Naive thymus-derived CD4-positive, alpha-beta T cell (primary cell): ENCODE results near the gene MTG1. TPM values are rescaled to one million over a fixed set of nuclear protein-coding genes. Genes with fewer than 3 reads are reported as not detected.

ENCODE experiments used
- ATAC-seq: fragments of 150-1000 bp; cut with Tn5 transposase; 2 replicates; pipeline ENCODE4 v1.10.0; 2021; ENCODE audit warnings: mild to moderate bottlenecking, moderate library complexity
- CTCF ChIA-PET: fragments of 350-600 bp; sonication (Branson Sonifier 250); formaldehyde crosslinking; loops from one replicate; lab custom pipeline; 2021; ENCODE audit warnings: antibody characterized with exemption; lab: Charles Lee
- POLR2A ChIA-PET: fragments of 350-600 bp; sonication (Branson Sonifier 250); formaldehyde crosslinking; loops from one replicate; lab custom pipeline; 2021; ENCODE audit warnings: antibody characterized with exemption, inconsistent platforms; lab: Charles Lee
- DNase-seq, 9 donors: peaks; one replicate each; pipeline versions ENCODE4 v3.0.0 to v3.0.0-alpha.2; 2020 to 2022; ENCODE audit warnings: mixed read lengths in 1 of 9
- H3K27ac ChIP-seq: one replicate; pipeline ENCODE4 v1.7.0; 2013; ENCODE audit warnings: mild to moderate bottlenecking, low read depth, low read length, moderate library complexity
- H3K27me3 ChIP-seq, 2 donors: one replicate each; pipeline ENCODE4 v1.7.0; 2013; ENCODE audit warnings: low read length in 2 of 2, mild to moderate bottlenecking in 2 of 2, moderate library complexity in 2 of 2; ENCODE audit not compliant: control insufficient read depth in 2 of 2, insufficient read depth in 2 of 2
- H3K36me3 ChIP-seq, 3 experiments: 1 replicate in 2 of 3; 2 replicates in 1 of 3; pipeline ENCODE4 v1.7.0; 2013; ENCODE audit warnings: low read length in 3 of 3, mild to moderate bottlenecking in 3 of 3, moderate library complexity in 1 of 3; ENCODE audit not compliant: insufficient read depth in 3 of 3, control insufficient read depth in 2 of 3
- H3K4me1 ChIP-seq, 2 donors: one replicate each; pipeline ENCODE4 v1.7.0; 2013; ENCODE audit warnings: low read length in 2 of 2, mild to moderate bottlenecking in 2 of 2, moderate library complexity in 1 of 2; ENCODE audit not compliant: control insufficient read depth in 2 of 2, insufficient read depth in 2 of 2
- H3K4me3 ChIP-seq: 2 replicates; pipeline ENCODE4 v1.7.0; 2013; ENCODE audit warnings: mild to moderate bottlenecking, low read length
- H3K9me3 ChIP-seq, 3 experiments: 1 replicate in 2 of 3; 2 replicates in 1 of 3; pipeline ENCODE4 v1.7.0; 2013; ENCODE audit warnings: low read length in 3 of 3; ENCODE audit not compliant: control insufficient read depth in 2 of 3
- H3K27ac Mint-ChIP-seq, 9 donors: one replicate each; pipeline ENCODE4 v1.8.0; 2020 to 2022; ENCODE audit warnings: mixed read lengths in 9 of 9, mild to moderate bottlenecking in 8 of 9, moderate library complexity in 5 of 9, inconsistent platforms in 2 of 9
- H3K27me3 Mint-ChIP-seq, 5 donors: one replicate each; pipeline ENCODE4 v1.8.0; 2021 to 2022; ENCODE audit warnings: mixed read lengths in 5 of 5, mild to moderate bottlenecking in 1 of 5
- H3K36me3 Mint-ChIP-seq, 5 donors: one replicate each; pipeline ENCODE4 v1.8.0; 2020 to 2022; ENCODE audit warnings: mixed read lengths in 5 of 5, mild to moderate bottlenecking in 3 of 5, inconsistent platforms in 1 of 5
- H3K4me1 Mint-ChIP-seq, 7 donors: one replicate each; pipeline ENCODE4 v1.8.0; 2020 to 2022; ENCODE audit warnings: mixed read lengths in 7 of 7, mild to moderate bottlenecking in 3 of 7, inconsistent platforms in 1 of 7
- H3K4me3 Mint-ChIP-seq, 10 donors: one replicate each; pipeline ENCODE4 v1.8.0; 2020 to 2022; ENCODE audit warnings: mild to moderate bottlenecking in 10 of 10, mixed read lengths in 10 of 10, moderate library complexity in 6 of 10, inconsistent platforms in 2 of 10
- H3K9me3 Mint-ChIP-seq, 11 donors: one replicate each; pipeline ENCODE4 v1.8.0; 2020 to 2022; ENCODE audit warnings: mixed read lengths in 11 of 11, mild to moderate bottlenecking in 4 of 11, inconsistent platforms in 1 of 11, moderate library complexity in 1 of 11
- intact Hi-C, 2 donors: fragments of 100-400 bp; cut with micrococcal nuclease; formaldehyde crosslinking; loops; one replicate each; pipeline ENCODE4 v1.15.1; 2023
- polyA plus RNA-seq, 2 donors: library from polyadenylated mRNA; unstranded; fragments of 300-500 nt; fragmentation: Illumina TruSeq; gene quantifications; one replicate each; pipeline ENCODE4 v1.2.3, GENCODE V29; 2021
- total RNA-seq, 6 experiments: library from RNA in 5 of 6; stranded (reverse) in 5 of 6; gene quantifications; 1 replicate in 5 of 6; 2 replicates in 1 of 6; pipeline ENCODE4 v1.2.3 and lab custom pipeline; 2021 to 2026

MTG1 gene
- total and polyA plus RNA-seq, 7 experiments from 2014 or later = 25.6 to 67.1 (median 51.2) TPM

DNA sequence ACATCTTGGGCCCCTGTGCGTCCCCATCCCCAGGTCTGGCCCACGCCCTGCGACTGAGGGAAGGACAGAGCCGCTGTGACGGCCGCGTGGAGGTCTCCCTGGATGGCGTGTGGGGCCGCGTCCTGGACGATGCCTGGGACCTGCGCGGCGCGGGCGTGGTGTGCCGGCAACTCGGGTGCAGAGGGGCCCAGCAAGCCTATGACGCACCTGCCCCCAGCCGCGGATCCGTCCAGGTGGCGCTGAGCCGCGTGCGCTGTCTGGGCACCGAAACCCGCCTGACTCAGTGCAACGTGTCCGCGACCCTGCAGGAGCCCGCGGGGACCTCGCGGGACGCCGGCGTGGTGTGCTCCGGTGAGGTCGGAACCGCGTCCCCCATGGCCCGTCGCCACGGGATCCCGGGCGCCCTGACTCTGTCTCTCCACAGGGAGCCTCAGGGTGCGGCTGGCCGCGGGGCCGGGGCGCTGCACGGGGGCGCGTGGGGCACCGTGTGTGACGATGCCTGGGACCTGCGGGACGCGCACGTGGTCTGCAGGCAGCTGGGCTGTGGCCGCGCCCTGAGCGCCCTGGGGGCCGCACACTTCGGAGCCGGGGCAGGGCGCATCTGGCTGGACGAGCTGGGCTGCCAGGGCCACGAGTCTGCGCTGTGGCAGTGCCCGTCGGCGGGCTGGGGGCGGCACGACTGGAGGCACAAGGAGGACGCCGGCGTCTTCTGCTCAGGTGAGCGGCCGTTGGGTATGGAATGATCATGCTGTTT is 65.7 kb downstream of the MTG1 start:
- CTCF ChIA-PET = no interaction called here
- H3K4me3 ChIP-seq = no peak overlapping the region
- peak in 1 of 9 donors; percentile 19 for DNase-seq

DNA sequence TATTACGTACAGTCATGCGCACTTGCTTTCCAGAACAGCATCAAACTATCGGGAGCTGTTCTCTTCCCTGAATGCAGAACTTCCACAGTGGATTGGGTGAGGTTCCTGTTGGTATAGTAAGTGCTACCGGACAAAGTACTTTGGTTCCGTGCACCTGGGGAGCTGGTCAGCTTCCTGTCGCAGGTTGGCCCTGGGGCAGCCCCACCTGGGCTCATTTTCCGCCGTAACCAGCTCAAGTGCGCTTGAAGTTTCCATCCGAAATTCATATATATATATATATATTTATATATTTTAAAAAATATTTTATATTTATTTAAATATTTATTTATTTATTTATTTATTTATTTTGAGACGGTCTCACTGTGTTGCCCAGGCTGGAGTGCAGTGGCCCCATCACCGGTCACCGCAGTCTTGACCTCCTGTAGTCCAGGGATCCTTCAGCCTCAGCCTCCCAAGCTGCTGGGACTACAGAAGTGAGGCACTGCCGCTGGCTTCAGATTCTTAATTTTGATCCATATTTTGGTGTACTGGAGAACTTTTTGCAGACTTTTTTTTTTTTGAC is 66.3 kb downstream of the MTG1 start:
- H3K4me1 Mint-ChIP-seq = peaks cover 0 to 2% (median 0%) of the 10 kb centered on the region in 7 donors
- no peak overlapping the region for H3K4me3 Mint-ChIP-seq
- no peak overlapping the region for H3K27ac ChIP-seq
- H3K36me3 ChIP-seq = no peaks in the 10 kb centered on the region
- peaks cover 0 to 6% (median 4%) of the 10 kb centered on the region in 5 donors for H3K36me3 Mint-ChIP-seq
- no peaks in the 10 kb centered on the region for H3K4me1 ChIP-seq
- CTCF ChIA-PET = no interaction called here
- ATAC-seq = no peak
- H3K9me3 Mint-ChIP-seq = no peaks in the 10 kb centered on the region
- H3K4me3 ChIP-seq = no peak overlapping the region
- intact Hi-C loops = no loop called here
- H3K9me3 ChIP-seq = no peaks in the 10 kb centered on the region
- H3K27me3 Mint-ChIP-seq = no peaks in the 10 kb centered on the region
- POLR2A ChIA-PET = no interaction called here
- no peak for DNase-seq
- H3K27me3 ChIP-seq = no peaks in the 10 kb centered on the region
- no peak overlapping the region for H3K27ac Mint-ChIP-seq

More for the DNA sequence above, 65.7 kb downstream of the MTG1 start:
- Histone ChIP-seq H3K27me3 (no peaks in the 10 kb centered on the region), H3K9me3 (no peaks in the 10 kb centered on the region), H3K27ac (no peak overlapping the region), H3K36me3 (no peaks in the 10 kb centered on the region), H3K4me1 (no peaks in the 10 kb centered on the region)
- POLR2A ChIA-PET = no interaction called here
- H3K36me3 Mint-ChIP-seq = peaks cover 0 to 6% (median 4%) of the 10 kb centered on the region in 5 donors
- H3K4me3 Mint-ChIP-seq = no peak overlapping the region
- H3K27me3 Mint-ChIP-seq = no peaks in the 10 kb centered on the region
- H3K9me3 Mint-ChIP-seq = no peaks in the 10 kb centered on the region
- no peak for ATAC-seq
- H3K27ac Mint-ChIP-seq = no peak overlapping the region
- peaks cover 0 to 2% (median 0%) of the 10 kb centered on the region in 7 donors for H3K4me1 Mint-ChIP-seq
- intact Hi-C loops = loop anchor here in 1 of 2 donors (10.0 kb wide), 1 partner anchor 895 kb away; no protein-coding TSS in a partner anchor

DNA sequence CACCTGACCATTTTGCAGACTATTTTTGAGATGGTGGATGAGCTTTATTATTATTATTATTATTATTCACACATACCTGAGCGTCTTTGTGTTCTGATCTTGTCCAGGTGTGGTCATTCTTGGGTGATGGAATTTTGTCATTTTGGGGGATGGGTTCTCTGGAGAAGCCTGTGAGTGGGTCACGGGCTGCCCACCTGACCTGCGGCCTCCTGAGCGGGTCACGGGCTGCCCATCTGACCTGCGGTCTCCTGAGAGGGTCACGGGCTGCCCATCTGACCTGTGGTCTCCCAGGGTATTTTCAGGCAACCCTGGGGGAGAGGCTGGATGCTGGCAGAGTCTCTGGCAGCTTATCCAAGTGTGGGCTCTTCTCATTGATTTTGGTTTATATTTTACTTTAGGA is 67.1 kb downstream of the MTG1 start:
- ATAC-seq = no peak
- Histone ChIP-seq H3K4me1 (no peaks in the 10 kb centered on the region), H3K27ac (no peak overlapping the region), H3K36me3 (no peaks in the 10 kb centered on the region), H3K27me3 (no peaks in the 10 kb centered on the region), H3K4me3 (no peak overlapping the region), H3K9me3 (no peaks in the 10 kb centered on the region)
- H3K27me3 Mint-ChIP-seq = no peaks in the 10 kb centered on the region
- H3K4me1 Mint-ChIP-seq = peaks cover 0 to 2% (median 0%) of the 10 kb centered on the region in 7 donors
- H3K4me3 Mint-ChIP-seq = no peak overlapping the region
- peaks cover 0 to 6% (median 4%) of the 10 kb centered on the region in 5 donors for H3K36me3 Mint-ChIP-seq
- CTCF ChIA-PET = interaction anchor here (0.6 kb wide), 1 partner anchor 73 kb away, joined by 5 read pairs; no protein-coding TSS in a partner anchor
- intact Hi-C loops = no loop called here
- POLR2A ChIA-PET = no interaction called here
- no peak overlapping the region for H3K27ac Mint-ChIP-seq
- no peak for DNase-seq
- H3K9me3 Mint-ChIP-seq = no peaks in the 10 kb centered on the region

DNA sequence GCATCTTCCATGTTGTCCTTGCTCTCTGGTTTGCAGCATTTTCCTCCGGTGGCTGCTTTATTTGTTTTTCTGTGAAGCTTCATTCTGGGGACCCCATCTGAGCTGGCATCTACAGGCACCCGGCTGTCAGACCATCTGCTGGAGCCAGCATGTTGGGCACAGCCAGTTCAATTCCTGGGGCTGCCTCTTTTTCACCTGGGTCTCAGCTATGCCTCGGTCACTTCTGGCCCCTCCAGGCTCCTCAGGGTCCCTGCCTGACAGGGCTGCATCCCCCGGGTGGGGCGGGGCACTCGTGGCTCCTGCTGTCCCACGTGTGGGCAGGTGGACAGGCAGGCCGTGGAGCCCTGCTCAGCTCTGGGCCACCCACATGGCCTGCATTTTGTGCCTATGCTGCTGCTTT is 67.9 kb downstream of the MTG1 start:
- H3K36me3 Mint-ChIP-seq = peaks cover 0 to 10% (median 4%) of the 10 kb centered on the region in 5 donors
- ChIA-PET POLR2A (no interaction called here), CTCF (no interaction called here)
- no peaks in the 10 kb centered on the region for H3K9me3 Mint-ChIP-seq
- H3K4me1 ChIP-seq = no peaks in the 10 kb centered on the region
- no peak overlapping the region for H3K4me3 Mint-ChIP-seq
- H3K27me3 ChIP-seq = no peaks in the 10 kb centered on the region
- intact Hi-C loops = no loop called here
- no peaks in the 10 kb centered on the region for H3K36me3 ChIP-seq
- peaks cover 0 to 2% (median 0%) of the 10 kb centered on the region in 7 donors for H3K4me1 Mint-ChIP-seq
- ATAC-seq (no peak), DNase-seq (no peak)
- no peak overlapping the region for H3K4me3 ChIP-seq
- no peaks in the 10 kb centered on the region for H3K27me3 Mint-ChIP-seq
- H3K27ac Mint-ChIP-seq = no peak overlapping the region
- no peak overlapping the region for H3K27ac ChIP-seq
- H3K9me3 ChIP-seq = no peaks in the 10 kb centered on the region

DNA sequence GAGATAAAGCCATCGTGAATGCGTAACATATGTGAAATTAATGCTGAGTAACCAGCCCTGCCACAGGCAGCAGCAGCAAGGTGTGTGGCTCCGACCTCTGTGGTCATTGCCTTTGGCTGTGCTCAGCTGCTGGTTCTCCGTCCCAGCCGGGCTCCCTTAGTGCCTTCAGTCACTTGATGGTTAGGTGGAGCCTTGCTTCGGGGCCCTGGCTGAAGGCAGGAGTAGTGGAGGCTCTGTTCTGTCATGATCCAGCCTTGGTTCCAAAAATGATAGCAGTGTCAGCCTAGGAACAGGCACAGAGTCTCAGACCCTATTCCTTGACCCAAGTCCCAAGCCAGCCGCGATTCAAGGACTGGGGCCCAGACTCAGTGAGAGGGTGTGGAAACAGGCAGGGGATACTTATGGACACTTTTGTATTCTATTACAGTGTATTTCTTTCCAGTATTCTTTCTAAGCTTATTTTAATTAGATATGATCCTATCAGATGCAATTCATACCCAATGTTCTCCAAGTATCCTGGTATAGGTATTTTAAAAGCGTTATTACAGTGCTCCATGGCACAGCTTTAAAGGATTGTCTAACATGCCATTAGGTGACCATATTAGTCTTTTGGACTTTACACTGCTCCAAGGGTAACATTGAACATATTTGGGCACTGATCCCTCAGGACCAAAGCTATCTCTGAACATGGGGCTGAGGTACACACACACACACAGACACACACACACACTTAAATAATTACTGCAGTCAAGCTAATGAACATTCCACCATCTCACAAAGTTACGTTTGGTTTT is 68.8 kb downstream of the MTG1 start:
- Mint-ChIP-seq H3K4me3 (no peak overlapping the region), H3K9me3 (no peaks in the 10 kb centered on the region), H3K36me3 (peaks cover 0 to 17% (median 8%) of the 10 kb centered on the region in 5 donors), H3K4me1 (peaks cover 0 to 2% (median 0%) of the 10 kb centered on the region in 7 donors), H3K27ac (no peak overlapping the region), H3K27me3 (no peaks in the 10 kb centered on the region)
- intact Hi-C loops = no loop called here
- no peak for DNase-seq
- no peaks in the 10 kb centered on the region for H3K9me3 ChIP-seq
- H3K27me3 ChIP-seq = no peaks in the 10 kb centered on the region
- ChIA-PET CTCF (no interaction called here), POLR2A (no interaction called here)
- ATAC-seq = no peak
- H3K36me3 ChIP-seq = no peaks in the 10 kb centered on the region
- no peaks in the 10 kb centered on the region for H3K4me1 ChIP-seq
- H3K27ac ChIP-seq = no peak overlapping the region
- no peak overlapping the region for H3K4me3 ChIP-seq

- POLR2A ChIA-PET = no interaction called here
- CTCF ChIA-PET = no interaction called here
These were observed 70.7 kb downstream of the MTG1 start for GRCh38 chr10:133464582-133465031.

More at GRCh38 chr10:133464582-133465031, 70.7 kb downstream of the MTG1 start:
- H3K4me1 ChIP-seq = no peaks in the 10 kb centered on the region
- H3K4me1 Mint-ChIP-seq = peaks cover 0 to 2% (median 0%) of the 10 kb centered on the region in 7 donors
- no peaks in the 10 kb centered on the region for H3K9me3 ChIP-seq
- no peak overlapping the region for H3K4me3 ChIP-seq
- H3K27ac Mint-ChIP-seq = no peak overlapping the region
- ATAC-seq = no peak
- peaks cover 0 to 11% (median 5%) of the 10 kb centered on the region in 11 donors for H3K9me3 Mint-ChIP-seq
- no peaks in the 10 kb centered on the region for H3K27me3 ChIP-seq
- no peak overlapping the region for H3K4me3 Mint-ChIP-seq
- peaks cover 0 to 25% (median 17%) of the 10 kb centered on the region in 5 donors for H3K36me3 Mint-ChIP-seq
- H3K27ac ChIP-seq = no peak overlapping the region
- peaks cover 0 to 3% (median 0%) of the 10 kb centered on the region in 5 donors for H3K27me3 Mint-ChIP-seq
- intact Hi-C loops = no loop called here
- no peaks in the 10 kb centered on the region for H3K36me3 ChIP-seq
- DNase-seq = no peak
